Measurements from ENCODE around the gene IGF2R. TPM values are rescaled to one million over a fixed set of nuclear protein-coding genes. Genes with fewer than 3 reads are reported as not detected.

The IGF2R gene
- total RNA-seq, 1 donor from 2014 or later = 105 TPM

GRCh38 chr6:159945801-159946392 is 23.0 kb upstream of the IGF2R start:
- H3K27ac Mint-ChIP-seq (ENCODE audit: unreplicated experiment) = no peak overlapping the region
- TF ChIP-seq CTCF (IDR thresholded peaks at IDR 0.05; ENCODE audit: partially characterized antibody, unreplicated experiment) = no peak

DNA sequence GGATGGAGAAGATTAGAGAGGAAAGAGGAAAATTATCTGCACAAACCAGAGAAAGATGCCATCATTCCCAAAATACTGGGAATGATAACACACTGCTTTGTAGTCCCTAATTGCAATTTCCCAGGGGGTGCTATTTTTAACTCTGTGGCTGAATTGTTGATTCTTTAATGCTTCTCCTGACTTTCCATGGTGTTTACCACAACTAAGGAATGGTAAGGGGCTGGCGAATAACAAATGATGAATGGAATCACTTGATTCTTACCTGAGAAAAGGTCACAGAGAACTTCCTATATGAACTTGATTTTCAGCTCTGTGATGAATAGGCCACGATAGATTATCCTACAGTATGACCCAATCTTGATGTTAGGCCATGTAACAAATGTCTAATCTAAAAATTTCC is 22.0 kb upstream of the IGF2R start:
- H3K4me1 Mint-ChIP-seq (ENCODE audit: low read depth, unreplicated experiment) = no peaks in the 10 kb centered on the region
- no peak for DNase-seq
- TF ChIP-seq CTCF (IDR thresholded peaks at IDR 0.05; ENCODE audit: partially characterized antibody, unreplicated experiment) = no peak
- H3K36me3 Mint-ChIP-seq (ENCODE audit: unreplicated experiment) = peaks cover 10% of the 10 kb centered on the region
- H3K27me3 Mint-ChIP-seq (ENCODE audit: unreplicated experiment) = no peaks in the 10 kb centered on the region
- H3K4me3 Mint-ChIP-seq (ENCODE audit: unreplicated experiment) = no peak overlapping the region
- H3K27ac Mint-ChIP-seq (ENCODE audit: unreplicated experiment) = no peak overlapping the region
- H3K9me3 Mint-ChIP-seq (ENCODE audit: unreplicated experiment) = peaks cover 2% of the 10 kb centered on the region

More at GRCh38 chr6:159945801-159946392, 23.0 kb upstream of the IGF2R start:
- H3K36me3 Mint-ChIP-seq (ENCODE audit: unreplicated experiment) = peaks cover 10% of the 10 kb centered on the region
- no peak for DNase-seq
- H3K27me3 Mint-ChIP-seq (ENCODE audit: unreplicated experiment) = no peaks in the 10 kb centered on the region
- peaks cover 2% of the 10 kb centered on the region for H3K9me3 Mint-ChIP-seq (ENCODE audit: unreplicated experiment)
- no peak overlapping the region for H3K4me3 Mint-ChIP-seq (ENCODE audit: unreplicated experiment)
- H3K4me1 Mint-ChIP-seq (ENCODE audit: low read depth, unreplicated experiment) = no peaks in the 10 kb centered on the region

GRCh38 chr6:159948199-159948598 is 20.7 kb upstream of the IGF2R start:
- Mint-ChIP-seq H3K4me1 (ENCODE audit: low read depth, unreplicated experiment) (peaks cover 6% of the 10 kb centered on the region), H3K27me3 (ENCODE audit: unreplicated experiment) (no peaks in the 10 kb centered on the region), H3K9me3 (ENCODE audit: unreplicated experiment) (peaks cover 1% of the 10 kb centered on the region), H3K36me3 (ENCODE audit: unreplicated experiment) (peaks cover 10% of the 10 kb centered on the region), H3K4me3 (ENCODE audit: unreplicated experiment) (no peak overlapping the region), H3K27ac (ENCODE audit: unreplicated experiment) (no peak overlapping the region)
- no peak for TF ChIP-seq CTCF (IDR thresholded peaks at IDR 0.05; ENCODE audit: partially characterized antibody, unreplicated experiment)
- DNase-seq = no peak

DNA sequence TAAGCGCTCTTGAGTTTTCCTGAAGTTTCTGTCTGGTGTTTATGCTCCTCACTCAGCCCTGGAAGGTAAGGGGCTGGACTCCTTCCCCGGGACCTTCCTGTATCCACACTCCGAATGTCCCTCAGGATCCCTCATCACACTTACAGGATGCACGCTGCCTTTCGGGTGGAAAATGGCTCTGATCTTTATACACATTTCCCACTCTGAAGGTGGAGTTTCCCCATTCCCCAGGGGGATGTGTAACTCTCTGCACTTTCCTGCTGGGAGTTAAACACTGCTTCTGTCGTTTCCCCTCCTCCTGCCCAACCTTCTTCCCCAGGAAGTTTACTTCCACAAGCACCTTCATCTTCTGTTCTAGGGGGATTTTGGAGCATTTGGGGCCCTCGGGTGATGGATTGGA is 17.1 kb upstream of the IGF2R start:
- no peaks in the 10 kb centered on the region for H3K36me3 Mint-ChIP-seq (ENCODE audit: unreplicated experiment)
- peaks cover 5% of the 10 kb centered on the region for H3K9me3 Mint-ChIP-seq (ENCODE audit: unreplicated experiment)
- H3K27ac Mint-ChIP-seq (ENCODE audit: unreplicated experiment) = no peak overlapping the region
- H3K4me1 Mint-ChIP-seq (ENCODE audit: low read depth, unreplicated experiment) = peaks cover 10% of the 10 kb centered on the region
- no peaks in the 10 kb centered on the region for H3K27me3 Mint-ChIP-seq (ENCODE audit: unreplicated experiment)
- no peak for DNase-seq
- TF ChIP-seq CTCF (IDR thresholded peaks at IDR 0.05; ENCODE audit: partially characterized antibody, unreplicated experiment) = no peak
- no peak overlapping the region for H3K4me3 Mint-ChIP-seq (ENCODE audit: unreplicated experiment)

DNA sequence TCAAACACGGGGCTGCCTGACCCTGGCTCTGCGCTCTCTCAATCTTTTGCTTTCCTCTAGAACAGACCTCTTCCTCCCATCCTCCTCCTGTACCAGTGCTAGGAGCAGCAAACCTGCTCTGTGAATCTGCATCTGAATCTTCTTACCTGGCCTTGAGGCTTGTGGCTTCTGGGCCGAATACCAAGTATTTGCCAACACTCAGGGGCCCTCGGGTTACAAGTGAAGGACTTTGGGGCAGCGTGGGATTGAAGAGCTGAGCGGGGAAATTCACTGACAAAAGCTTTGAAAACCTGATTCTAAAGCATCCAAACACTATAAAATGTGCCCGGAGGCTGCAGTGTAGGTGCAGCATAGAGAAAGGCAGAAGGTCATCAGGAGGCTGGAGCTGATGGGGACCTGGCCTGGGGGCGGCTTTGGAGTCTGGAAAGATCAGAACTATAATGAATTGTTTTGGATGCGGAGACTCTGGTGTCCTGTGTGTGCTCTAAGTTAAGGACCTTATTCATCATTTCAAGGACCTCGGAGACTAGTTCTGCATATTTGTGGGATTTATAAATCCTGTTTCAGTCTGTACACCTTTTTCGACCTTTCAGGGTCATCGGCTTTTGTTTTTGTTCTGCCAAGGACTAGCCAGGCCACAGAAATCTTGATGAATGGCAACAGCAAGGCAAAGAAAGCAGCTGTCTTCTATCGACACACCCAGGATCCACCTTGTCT is 16.4 kb upstream of the IGF2R start:
- no peaks in the 10 kb centered on the region for H3K27me3 Mint-ChIP-seq (ENCODE audit: unreplicated experiment)
- peaks cover 15% of the 10 kb centered on the region for H3K4me1 Mint-ChIP-seq (ENCODE audit: low read depth, unreplicated experiment)
- H3K27ac Mint-ChIP-seq (ENCODE audit: unreplicated experiment) = no peak overlapping the region
- DNase-seq = no peak
- H3K4me3 Mint-ChIP-seq (ENCODE audit: unreplicated experiment) = no peak overlapping the region
- H3K9me3 Mint-ChIP-seq (ENCODE audit: unreplicated experiment) = peaks cover 9% of the 10 kb centered on the region
- no peak for TF ChIP-seq CTCF (IDR thresholded peaks at IDR 0.05; ENCODE audit: partially characterized antibody, unreplicated experiment)
- no peaks in the 10 kb centered on the region for H3K36me3 Mint-ChIP-seq (ENCODE audit: unreplicated experiment)
